Uterus (tissue), 2 donors: ENCODE measurements around the gene SLC30A7.

Experiments
- CTCF ChIP-seq, 4 experiments: fragments of 200-600 bp in 2 of 4; fragments of 450-650 bp in 2 of 4; sonication (generic) in 2 of 4; IDR thresholded peaks; one replicate each; pipeline ENCODE4 v1.5.1; 2016 to 2019; ENCODE audit warnings: antibody characterized with exemption in 4 of 4, mild to moderate bottlenecking in 2 of 4, moderate library complexity in 1 of 4
- POLR2A ChIP-seq, 2 donors: fragments of 450-650 bp; IDR thresholded peaks; one replicate each; pipeline ENCODE4 v1.6.1; 2016; ENCODE audit warnings: antibody characterized with exemption in 2 of 2, mild to moderate bottlenecking in 1 of 2, moderate library complexity in 1 of 2

- TF ChIP-seq CTCF (IDR thresholded peaks at IDR 0.05) (no peak), POLR2A (IDR thresholded peaks at IDR 0.05) (no peak)
These were observed 13.1 kb downstream of the SLC30A7 start for GRCh38 chr1:100909018-100909417.
